K562 (cell line): ENCODE measurements around the gene CCDC87. TPM values are rescaled to one million over a fixed set of nuclear protein-coding genes. Genes with fewer than 3 reads are reported as not detected.
A peak's percentile ranks its signal among the peaks of the same experiment; 100 is the strongest.

Experiments
- C11orf30 ChIP-seq: fragments of 450-650 bp; IDR thresholded peaks from 2 replicates; pipeline ENCODE4 v1.6.1; 2016; ENCODE audit warnings: low read depth, mild to moderate bottlenecking
- CREB3 ChIP-seq: fragments of 450-650 bp; conservative IDR thresholded peaks from 2 replicates; pipeline ENCODE4 v1.6.1; 2016; ENCODE audit warnings: missing genetic modification characterization, low read depth, mild to moderate bottlenecking, missing compliant biosample characterization, moderate library complexity
- ESRRB ChIP-seq: fragments of 250-450 bp; sonication (Bioruptor Pico); IDR thresholded peaks from 2 replicates; pipeline ENCODE4 v1.5.0; 2020; ENCODE audit warnings: mild to moderate bottlenecking, moderate library complexity, borderline replicate concordance
- FOXK1 ChIP-seq: sonication (generic); formaldehyde crosslinking; IDR thresholded peaks from 2 replicates; pipeline ENCODE4 v1.8.0; 2022; ENCODE audit warnings: missing genetic modification reagents, mild to moderate bottlenecking, borderline replicate concordance
- FOXO4 ChIP-seq: fragments of 450-650 bp; formaldehyde crosslinking; IDR thresholded peaks from 2 replicates; pipeline ENCODE4 v1.4.0; 2020; ENCODE audit warnings: mild to moderate bottlenecking, moderate library complexity
- HNRNPLL ChIP-seq: fragments of 200-400 bp; formaldehyde crosslinking; IDR thresholded peaks from 2 replicates; pipeline ENCODE4 v1.6.1; 2017; ENCODE audit warnings: low read length, low read depth, mild to moderate bottlenecking; ENCODE audit not compliant: poor library complexity, severe bottlenecking
- LEF1 ChIP-seq: fragments of 450-650 bp; IDR thresholded peaks from 2 replicates; pipeline ENCODE4 v1.6.1; 2016; ENCODE audit warnings: mild to moderate bottlenecking
- MEIS2 ChIP-seq: fragments of 450-650 bp; IDR thresholded peaks from 2 replicates; pipeline ENCODE4 v1.6.1; 2014; ENCODE audit warnings: mild to moderate bottlenecking; ENCODE audit not compliant: partially characterized antibody
- MLLT1 ChIP-seq, 2 experiments: fragments of 450-650 bp; IDR thresholded peaks; 2 replicates each; pipeline ENCODE4 v1.6.1; 2016
- MXD1 ChIP-seq: fragments of 250-450 bp; sonication (Bioruptor Pico); IDR thresholded peaks from 2 replicates; pipeline ENCODE4 v1.8.0; 2021; ENCODE audit warnings: borderline replicate concordance, mild to moderate bottlenecking, moderate library complexity; ENCODE audit not compliant: poor library complexity, severe bottlenecking
- NCOA6 ChIP-seq: fragments of 450-650 bp; IDR thresholded peaks from 2 replicates; pipeline ENCODE4 v1.6.1; 2017; ENCODE audit warnings: mild to moderate bottlenecking
- NKRF ChIP-seq: fragments of 450-650 bp; IDR thresholded peaks from 2 replicates; pipeline ENCODE4 v1.6.1; 2016; ENCODE audit warnings: borderline replicate concordance
- SMC3 ChIP-seq: conservative IDR thresholded peaks from 2 replicates; pipeline ENCODE4 v1.6.1; 2011; ENCODE audit warnings: low read depth, low read length, improper control_type of control experiment; ENCODE audit not compliant: insufficient read depth
- SP2 ChIP-seq: IDR thresholded peaks from 2 replicates; pipeline ENCODE4 v1.6.1; 2011; ENCODE audit warnings: mild to moderate bottlenecking, low read depth, low read length, moderate library complexity; ENCODE audit not compliant: poor library complexity, severe bottlenecking; ENCODE audit errors: extremely low read depth
- THAP7 ChIP-seq: fragments of 250-450 bp; sonication (Bioruptor Pico); IDR thresholded peaks from 2 replicates; pipeline ENCODE4 v1.5.0; 2021
- ZBTB17 ChIP-seq: fragments of 450-650 bp; formaldehyde crosslinking; IDR thresholded peaks from 2 replicates; pipeline ENCODE4 v1.4.0; 2020; ENCODE audit warnings: mild to moderate bottlenecking
- ZNF507 ChIP-seq: conservative IDR thresholded peaks from 2 replicates; pipeline ENCODE4 v1.6.1; 2017; ENCODE audit warnings: missing genetic modification characterization, missing compliant biosample characterization
- ZNF644 ChIP-seq: fragments of 200-800 bp; sonication (Bioruptor generic); IDR thresholded peaks from 2 replicates; pipeline ENCODE4 v1.6.1; 2016; ENCODE audit warnings: low read depth, missing genetic modification characterization, missing compliant biosample characterization
- polyA plus RNA-seq, 8 experiments: library from polyadenylated mRNA; depleted of rRNA in 4 of 8; stranded (reverse) in 5 of 8; unstranded in 3 of 8; fragments of >200 nt; fragmentation: Nextera tagmentation in 2 of 8; fragmentation: Illumina TruSeq in 1 of 8; extraction: Ambion mirVana in 2 of 8; extraction: Trizol in 1 of 8; gene quantifications; 2 replicates each; pipeline versions ENCODE4 v1.2.1 to v1.2.3, GENCODE V29; 2011 to 2014; ENCODE audit warnings: inconsistent platforms in 1 of 8, missing spikeins in 1 of 8
- total RNA-seq, 7 experiments: library from RNA; depleted of rRNA in 6 of 7; stranded (reverse); fragments of >200 nt in 6 of 7; fragmentation: Illumina TruSeq in 2 of 7; extraction: Trizol in 2 of 7; gene quantifications; 2 replicates each; pipeline versions ENCODE4 v1.2.1 to v1.2.3, GENCODE V29; 2011 to 2021; ENCODE audit warnings: low replicate concordance in 1 of 7

Gene CCDC87
- total and polyA plus RNA-seq, 9 of the 15 experiments (the other 6 are each of a cell fraction or from before 2014, with no cell fraction given), result 0.03 to 0.44 (median 0.15) TPM; not detected in 1

- TF ChIP-seq ESRRB (CRISPR knock-in tag) (peak; percentile 26; the same call in 1 of the 2 replicates), NKRF (peak; percentile 69), ZNF644 (no peak), C11orf30 (peak; percentile 46; the same call in 1 of the 2 replicates), THAP7 (CRISPR knock-in tag) (peak; percentile 75; the same call in 1 of the 2 replicates), HNRNPLL (peak; percentile 71), CREB3 (tag) (no peak), MXD1 (CRISPR knock-in tag) (peak; percentile 67), LEF1 (peak; percentile 20; the same call in 1 of the 2 replicates), SP2 (peak; percentile 77), FOXO4 (peak; percentile 34; the same call in 1 of the 2 replicates), MLLT1 (IDR thresholded peaks at IDR 0.05) (peak; percentile 56 to 68; a peak in 2 of 4 replicates), NCOA6 (no peak), ZBTB17 (CRISPR knock-in tag) (peak; percentile 25; the same call in 1 of the 2 replicates), FOXK1 (CRISPR knock-in tag) (no peak), SMC3 (no peak), ZNF507 (tag) (no peak), MEIS2 (no peak)
Observed at GRCh38 chr11:66638177-66639065, 45.6 kb upstream of the CCDC87 start, which contains the start of gene RBM4 (continued).
